ENCODE data around the gene ZCCHC14. TPM values are rescaled to one million over a fixed set of nuclear protein-coding genes. Genes with fewer than 3 reads are reported as not detected.

Gene ZCCHC14
- total and polyA plus RNA-seq, 10 of the 15 experiments (the other 5 are each of a cell fraction or from before 2014, with no cell fraction given): 0.02 to 0.26 (median 0.05) TPM; not detected in 3

DNA sequence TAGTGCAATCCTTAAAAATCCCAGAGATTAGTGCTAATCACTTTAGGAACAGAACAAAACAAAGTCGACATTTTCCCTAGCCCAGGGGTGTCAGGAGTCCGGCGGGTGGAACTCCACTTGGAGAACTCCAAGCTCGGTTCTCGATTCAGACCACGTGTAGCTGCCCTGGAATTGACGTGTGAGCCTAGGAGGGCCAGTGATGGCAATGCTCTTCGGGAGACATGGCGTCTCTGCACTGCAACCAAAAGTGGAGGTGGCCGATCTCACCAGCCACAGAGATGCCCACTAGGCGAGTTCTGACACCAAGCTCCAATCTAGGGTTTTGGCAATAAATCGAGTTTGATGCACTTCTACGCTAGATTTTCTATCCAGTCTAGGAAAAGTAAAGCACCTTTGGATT is 83.0 kb downstream of the ZCCHC14 start:
- 94% methylated on average over 13 of the region's 13 CpGs for WGBS (ENCODE audit: insufficient coverage, insufficient replicate concordance, low lambda C conversion rate, missing lambda C conversion rate)
- POLR2A ChIA-PET: no interaction called here
- no peaks in the 10 kb centered on the region; the same call in 2 of the 3 replicates for H3K9me3 ChIP-seq (replicated peaks; ENCODE audit: control insufficient read depth, insufficient read depth, low read length)
- no peaks in the 10 kb centered on the region for H3K79me2 ChIP-seq (ENCODE audit: control insufficient read depth, insufficient read depth, low read length)
- SMC1A ChIA-PET (ENCODE audit: uncharacterized antibody, unreplicated experiment): no interaction called here
- H3K4me2 ChIP-seq (ENCODE audit: control insufficient read depth, insufficient read depth): no peak overlapping the region
- H3K36me3 ChIP-seq (ENCODE audit: control insufficient read depth in 2 of 2, insufficient read depth in 2 of 2, low read length in 1 of 2): no peaks in the 10 kb centered on the region
- CTCF ChIA-PET: no interaction called here
- BruUV-seq (replicated peaks): no TSS peak
- no peak overlapping the region for H2AFZ ChIP-seq (ENCODE audit: control insufficient read depth, low read depth, low read length)
- ATAC-seq (no peak), DNase-seq (ENCODE audit: low read depth, low spot score) (no peak), FAIRE-seq (no peak)
- intact Hi-C loops (cut with micrococcal nuclease; ENCODE audit: unreplicated experiment): no loop called here
- no peak for TF ChIP-seq HDGF (IDR thresholded peaks at IDR 0.05)
- TF ChIP-seq, protein P1, sequence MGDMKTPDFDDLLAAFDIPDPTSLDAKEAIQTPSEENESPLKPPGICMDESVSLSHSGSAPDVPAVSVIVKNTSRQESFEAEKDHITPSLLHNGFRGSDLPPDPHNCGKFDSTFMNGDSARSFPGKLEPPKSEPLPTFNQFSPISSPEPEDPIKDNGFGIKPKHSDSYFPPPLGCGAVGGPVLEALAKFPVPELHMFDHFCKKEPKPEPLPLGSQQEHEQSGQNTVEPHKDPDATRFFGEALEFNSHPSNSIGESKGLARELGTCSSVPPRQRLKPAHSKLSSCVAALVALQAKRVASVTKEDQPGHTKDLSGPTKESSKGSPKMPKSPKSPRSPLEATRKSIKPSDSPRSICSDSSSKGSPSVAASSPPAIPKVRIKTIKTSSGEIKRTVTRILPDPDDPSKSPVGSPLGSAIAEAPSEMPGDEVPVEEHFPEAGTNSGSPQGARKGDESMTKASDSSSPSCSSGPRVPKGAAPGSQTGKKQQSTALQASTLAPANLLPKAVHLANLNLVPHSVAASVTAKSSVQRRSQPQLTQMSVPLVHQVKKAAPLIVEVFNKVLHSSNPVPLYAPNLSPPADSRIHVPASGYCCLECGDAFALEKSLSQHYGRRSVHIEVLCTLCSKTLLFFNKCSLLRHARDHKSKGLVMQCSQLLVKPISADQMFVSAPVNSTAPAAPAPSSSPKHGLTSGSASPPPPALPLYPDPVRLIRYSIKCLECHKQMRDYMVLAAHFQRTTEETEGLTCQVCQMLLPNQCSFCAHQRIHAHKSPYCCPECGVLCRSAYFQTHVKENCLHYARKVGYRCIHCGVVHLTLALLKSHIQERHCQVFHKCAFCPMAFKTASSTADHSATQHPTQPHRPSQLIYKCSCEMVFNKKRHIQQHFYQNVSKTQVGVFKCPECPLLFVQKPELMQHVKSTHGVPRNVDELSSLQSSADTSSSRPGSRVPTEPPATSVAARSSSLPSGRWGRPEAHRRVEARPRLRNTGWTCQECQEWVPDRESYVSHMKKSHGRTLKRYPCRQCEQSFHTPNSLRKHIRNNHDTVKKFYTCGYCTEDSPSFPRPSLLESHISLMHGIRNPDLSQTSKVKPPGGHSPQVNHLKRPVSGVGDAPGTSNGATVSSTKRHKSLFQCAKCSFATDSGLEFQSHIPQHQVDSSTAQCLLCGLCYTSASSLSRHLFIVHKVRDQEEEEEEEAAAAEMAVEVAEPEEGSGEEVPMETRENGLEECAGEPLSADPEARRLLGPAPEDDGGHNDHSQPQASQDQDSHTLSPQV (IDR thresholded peaks at IDR 0.05): no peak
- no peak overlapping the region for H3K27ac ChIP-seq (ENCODE audit: control insufficient read depth, insufficient read depth)
- H3K4me1 ChIP-seq (ENCODE audit: control insufficient read depth, insufficient read depth, low read length): peaks cover 11% of the 10 kb centered on the region
- in situ Hi-C loops (cut with MboI): no loop called here
- no peak overlapping the region for H3K4me3 ChIP-seq
- no peaks in the 10 kb centered on the region; the same call in none of the 2 replicates for H4K20me1 ChIP-seq (ENCODE audit: control insufficient read depth, insufficient read depth)
- no peak overlapping the region for H3K9ac ChIP-seq (ENCODE audit: control insufficient read depth, insufficient read depth, low read length)
- peaks cover 0 to 5% of the 10 kb centered on the region in 2 experiments; a peak in 2 of 4 replicates for H3K27me3 ChIP-seq (replicated peaks in 1 of 2; ENCODE audit: control insufficient read depth in 2 of 2, insufficient read depth in 2 of 2, low read length in 1 of 2)
- RAD21 ChIA-PET (ENCODE audit: unreplicated experiment): no interaction called here

DNA sequence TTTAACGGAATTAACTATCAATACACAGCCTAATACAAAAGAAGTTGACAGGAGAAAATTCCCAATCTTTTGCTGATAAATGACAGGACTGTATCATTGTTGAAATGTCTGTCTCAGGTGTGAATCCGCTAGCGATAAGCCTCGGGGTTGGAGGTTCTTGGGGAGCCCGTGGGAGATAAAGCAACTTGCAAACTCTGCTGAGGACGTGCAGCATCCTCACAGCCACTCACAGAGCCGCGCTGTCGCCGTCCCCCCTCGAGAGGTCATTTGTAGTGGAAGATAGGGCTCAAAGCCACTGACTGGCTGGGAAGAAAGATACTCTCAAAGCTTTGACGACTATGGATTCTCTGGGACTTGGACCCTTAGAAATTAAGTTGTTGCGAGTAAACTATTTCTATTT is 83.7 kb downstream of the ZCCHC14 start:
- Histone ChIP-seq H2AFZ (ENCODE audit: control insufficient read depth, low read depth, low read length) (no peak overlapping the region), H3K79me2 (ENCODE audit: control insufficient read depth, insufficient read depth, low read length) (no peaks in the 10 kb centered on the region), H3K4me2 (ENCODE audit: control insufficient read depth, insufficient read depth) (no peak overlapping the region), H3K4me3 (no peak overlapping the region), H4K20me1 (ENCODE audit: control insufficient read depth, insufficient read depth) (no peaks in the 10 kb centered on the region; the same call in none of the 2 replicates), H3K36me3 (ENCODE audit: control insufficient read depth in 2 of 2, insufficient read depth in 2 of 2, low read length in 1 of 2) (no peaks in the 10 kb centered on the region), H3K27ac (ENCODE audit: control insufficient read depth, insufficient read depth) (no peak overlapping the region), H3K27me3 (replicated peaks in 1 of 2; ENCODE audit: control insufficient read depth in 2 of 2, insufficient read depth in 2 of 2, low read length in 1 of 2) (peaks cover 0 to 3% of the 10 kb centered on the region in 2 experiments; a peak in 2 of 4 replicates), H3K9ac (ENCODE audit: control insufficient read depth, insufficient read depth, low read length) (no peak overlapping the region), H3K9me3 (replicated peaks; ENCODE audit: control insufficient read depth, insufficient read depth, low read length) (no peaks in the 10 kb centered on the region; the same call in 2 of the 3 replicates), H3K4me1 (ENCODE audit: control insufficient read depth, insufficient read depth, low read length) (peaks cover 11% of the 10 kb centered on the region)
- BruUV-seq (replicated peaks): no TSS peak
- in situ Hi-C loops (cut with MboI) (no loop called here), intact Hi-C loops (cut with micrococcal nuclease; ENCODE audit: unreplicated experiment) (no loop called here)
- ChIA-PET CTCF (no interaction called here), SMC1A (ENCODE audit: uncharacterized antibody, unreplicated experiment) (no interaction called here), POLR2A (no interaction called here), RAD21 (ENCODE audit: unreplicated experiment) (no interaction called here)
- no peak for FAIRE-seq
- no peak for DNase-seq (ENCODE audit: low read depth, low spot score)
- ATAC-seq: no peak
- 89% methylated on average over 13 of the region's 13 CpGs for WGBS (ENCODE audit: insufficient coverage, insufficient replicate concordance, low lambda C conversion rate, missing lambda C conversion rate)
- TF ChIP-seq ZNF217 (IDR thresholded peaks at IDR 0.05) (no peak), ETV6 (conservative IDR thresholded peaks at IDR 0.05 in 1 of 2, IDR thresholded peaks at IDR 0.05 in 1 of 2; ENCODE audit: borderline replicate concordance in 1 of 2, low read depth in 1 of 2) (no peak), FOXM1 (IDR thresholded peaks at IDR 0.05; ENCODE audit: low read depth, low read length) (no peak), EP300 (IDR thresholded peaks at IDR 0.05; ENCODE audit: borderline replicate concordance in 1 of 2, control insufficient read depth in 1 of 2, low read depth in 2 of 2, low read length in 2 of 2) (no peak), KAT2A (conservative IDR thresholded peaks at IDR 0.05; ENCODE audit: control insufficient read depth, low read depth, low read length) (no peak), SP1 (IDR thresholded peaks at IDR 0.05; ENCODE audit: low read depth, low read length) (no peak), CHD1 (IDR thresholded peaks at IDR 0.05; ENCODE audit: low read depth, low read length) (no peak)
- TF ChIP-seq, protein P2, sequence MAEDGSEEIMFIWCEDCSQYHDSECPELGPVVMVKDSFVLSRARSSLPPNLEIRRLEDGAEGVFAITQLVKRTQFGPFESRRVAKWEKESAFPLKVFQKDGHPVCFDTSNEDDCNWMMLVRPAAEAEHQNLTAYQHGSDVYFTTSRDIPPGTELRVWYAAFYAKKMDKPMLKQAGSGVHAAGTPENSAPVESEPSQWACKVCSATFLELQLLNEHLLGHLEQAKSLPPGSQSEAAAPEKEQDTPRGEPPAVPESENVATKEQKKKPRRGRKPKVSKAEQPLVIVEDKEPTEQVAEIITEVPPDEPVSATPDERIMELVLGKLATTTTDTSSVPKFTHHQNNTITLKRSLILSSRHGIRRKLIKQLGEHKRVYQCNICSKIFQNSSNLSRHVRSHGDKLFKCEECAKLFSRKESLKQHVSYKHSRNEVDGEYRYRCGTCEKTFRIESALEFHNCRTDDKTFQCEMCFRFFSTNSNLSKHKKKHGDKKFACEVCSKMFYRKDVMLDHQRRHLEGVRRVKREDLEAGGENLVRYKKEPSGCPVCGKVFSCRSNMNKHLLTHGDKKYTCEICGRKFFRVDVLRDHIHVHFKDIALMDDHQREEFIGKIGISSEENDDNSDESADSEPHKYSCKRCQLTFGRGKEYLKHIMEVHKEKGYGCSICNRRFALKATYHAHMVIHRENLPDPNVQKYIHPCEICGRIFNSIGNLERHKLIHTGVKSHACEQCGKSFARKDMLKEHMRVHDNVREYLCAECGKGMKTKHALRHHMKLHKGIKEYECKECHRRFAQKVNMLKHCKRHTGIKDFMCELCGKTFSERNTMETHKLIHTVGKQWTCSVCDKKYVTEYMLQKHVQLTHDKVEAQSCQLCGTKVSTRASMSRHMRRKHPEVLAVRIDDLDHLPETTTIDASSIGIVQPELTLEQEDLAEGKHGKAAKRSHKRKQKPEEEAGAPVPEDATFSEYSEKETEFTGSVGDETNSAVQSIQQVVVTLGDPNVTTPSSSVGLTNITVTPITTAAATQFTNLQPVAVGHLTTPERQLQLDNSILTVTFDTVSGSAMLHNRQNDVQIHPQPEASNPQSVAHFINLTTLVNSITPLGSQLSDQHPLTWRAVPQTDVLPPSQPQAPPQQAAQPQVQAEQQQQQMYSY (CRISPR knock-in tag; IDR thresholded peaks at IDR 0.05): no peak
